Esophagus muscularis mucosa (tissue), 4 donors: ENCODE data around the gene GSTM2. TPM values are rescaled to one million over a fixed set of nuclear protein-coding genes. Genes with fewer than 3 reads are reported as not detected.

ENCODE experiments used
- DNase-seq: peaks from one replicate; pipeline ENCODE4 v3.0.0-alpha.2; 2017; ENCODE audit errors: extremely low spot score
- H3K27ac ChIP-seq, 4 donors: fragments of 200-600 bp; sonication (generic); replicated peaks in 1 of 4; 1 replicate in 3 of 4; 2 replicates in 1 of 4; pipeline ENCODE4 v1.5.1; 2016 to 2019; ENCODE audit warnings: mild to moderate bottlenecking in 1 of 4
- H3K27me3 ChIP-seq, 4 donors: fragments of 200-600 bp; sonication (generic); one replicate each; pipeline versions ENCODE4 v1.5.1 to v1.6.0; 2016 to 2019
- H3K36me3 ChIP-seq, 4 donors: fragments of 200-600 bp; sonication (generic); one replicate each; pipeline ENCODE4 v1.5.1; 2016 to 2019
- H3K4me1 ChIP-seq, 4 donors: fragments of 200-600 bp; sonication (generic); one replicate each; pipeline ENCODE4 v1.5.1; 2016 to 2019
- H3K4me3 ChIP-seq, 4 donors: fragments of 200-600 bp; sonication (generic); 1 replicate in 2 of 4; 2 replicates in 2 of 4; pipeline ENCODE4 v1.5.1; 2016 to 2019; ENCODE audit warnings: mild to moderate bottlenecking in 4 of 4, moderate library complexity in 1 of 4
- H3K9me3 ChIP-seq, 4 donors: fragments of 200-600 bp; sonication (generic); 1 replicate in 3 of 4; 2 replicates in 1 of 4; pipeline ENCODE4 v1.5.1; 2016 to 2019
- EP300 ChIP-seq: sonication (generic); formaldehyde crosslinking; IDR thresholded peaks from one replicate; pipeline ENCODE4 v1.6.1; 2017; ENCODE audit warnings: antibody characterized with exemption
- POLR2A ChIP-seq: fragments of 450-650 bp; IDR thresholded peaks from one replicate; pipeline ENCODE4 v1.6.1; 2017; ENCODE audit warnings: antibody characterized with exemption, moderate library complexity, mild to moderate bottlenecking, low read depth
- POLR2AphosphoS5 ChIP-seq, 2 donors: sonication (generic); formaldehyde crosslinking; IDR thresholded peaks; one replicate each; pipeline ENCODE4 v1.6.1; 2017; ENCODE audit warnings: antibody characterized with exemption in 2 of 2
- WGBS: methylation state at CpG from one replicate; pipeline ENCODE4 v1.1.5; 2018; 5-methylcytosine and 5-hydroxymethylcytosine counted together
- intact Hi-C: fragments of 100-400 bp; cut with DNase I; formaldehyde crosslinking; loops from one replicate; pipeline ENCODE4 v1.15.1; 2023
- total RNA-seq, 4 donors: library from RNA; depleted of rRNA; stranded (reverse); fragments of >200 nt; gene quantifications; one replicate each; pipeline versions ENCODE4 v1.1.0 to v1.2.1, GENCODE V29; 2016
- TF ChIP-seq, protein P1 (sequence below), 3 experiments: fragments of 200-600 bp in 2 of 3; fragments of 450-650 bp in 1 of 3; sonication (generic) in 2 of 3; IDR thresholded peaks; one replicate each; pipeline ENCODE4 v1.5.1; 2017 to 2019; ENCODE audit warnings: antibody characterized with exemption in 3 of 3, mild to moderate bottlenecking in 2 of 3, moderate library complexity in 1 of 3

The GSTM2 gene
- total RNA-seq, 4 donors from 2014 or later: 19.9 to 59.0 (median 39.3) TPM

DNA sequence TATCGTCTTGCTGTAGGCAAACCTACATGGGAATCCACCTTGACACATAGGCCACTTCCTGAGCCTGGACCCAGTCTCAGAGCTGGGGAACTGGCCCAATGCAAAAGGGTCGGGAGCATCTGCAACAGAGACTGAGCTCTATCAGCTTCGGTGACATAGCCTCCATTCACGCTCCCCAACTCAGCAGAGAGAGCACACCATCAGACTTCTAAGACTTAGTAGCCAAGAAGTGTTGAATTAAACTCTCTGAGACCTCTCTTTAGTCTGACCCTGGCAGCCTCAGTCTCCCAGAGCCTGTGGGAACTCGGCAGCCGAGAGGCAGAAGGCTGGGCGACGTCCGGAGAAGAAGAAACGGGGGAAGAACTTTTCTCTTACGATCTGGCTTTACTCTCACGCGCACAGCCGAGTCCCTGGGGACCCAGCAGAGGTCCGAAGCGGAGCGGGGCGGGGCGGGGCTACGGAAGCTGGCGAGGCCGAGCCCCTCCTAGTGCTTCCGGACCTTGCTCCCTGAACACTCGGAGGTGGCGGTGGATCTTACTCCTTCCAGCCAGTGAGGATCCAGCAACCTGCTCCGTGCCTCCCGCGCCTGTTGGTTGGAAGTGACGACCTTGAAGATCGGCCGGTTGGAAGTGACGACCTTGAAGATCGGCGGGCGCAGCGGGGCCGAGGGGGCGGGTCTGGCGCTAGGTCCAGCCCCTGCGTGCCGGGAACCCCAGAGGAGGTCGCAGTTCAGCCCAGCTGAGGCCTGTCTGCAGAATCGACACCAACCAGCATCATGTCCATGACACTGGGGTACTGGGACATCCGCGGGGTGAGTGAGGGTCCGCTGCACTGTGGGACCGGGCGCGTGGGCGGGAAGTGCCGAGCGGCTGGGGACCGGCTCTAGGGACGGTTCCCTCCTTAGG lies 12.0 kb upstream of the GSTM2 start, which contains the start of gene GSTM4:
TSS of gene GSTM4 (plus strand) at position 485 of the 905 bp plus-strand sequence. CDS start at position 776, 291 bp downstream.
- Histone ChIP-seq H3K36me3 (peaks cover 0 to 34% (median 21%) of the 10 kb centered on the region in 4 donors), H3K27me3 (no peaks in the 10 kb centered on the region), H3K4me3 (peak within 1 kb of the TSS; percentile 52 to 78 (median 66)), H3K4me1 (peaks cover 17 to 28% (median 23%) of the 10 kb centered on the region in 4 donors), H3K9me3 (no peaks in the 10 kb centered on the region), H3K27ac (peak within 1 kb of the TSS; percentile 84 to 93 (median 88))
- WGBS: 1% methylated on average over 6 of the region's 54 CpGs
- TF ChIP-seq POLR2AphosphoS5 (IDR thresholded peaks at IDR 0.05) (peak in 1 of 2 donors; percentile 80), POLR2A (no peak)
- DNase-seq: peak; percentile 97
- intact Hi-C loops: loop anchor here (10.0 kb wide), 1 partner anchor 259 kb away; the partner anchor contains the start of gene CSF1

- whole genome bisulfite sequencing: 90% methylated on average over 4 of the region's 4 CpGs
- peak; percentile 84 for DNase-seq
- H3K9me3 ChIP-seq: no peaks in the 10 kb centered on the region
- no peaks in the 10 kb centered on the region for H3K27me3 ChIP-seq
- intact Hi-C loops: loop anchor here (10.0 kb wide), 1 partner anchor 257 kb away; the partner anchor contains the start of gene CSF1
- TF ChIP-seq, protein P1, sequence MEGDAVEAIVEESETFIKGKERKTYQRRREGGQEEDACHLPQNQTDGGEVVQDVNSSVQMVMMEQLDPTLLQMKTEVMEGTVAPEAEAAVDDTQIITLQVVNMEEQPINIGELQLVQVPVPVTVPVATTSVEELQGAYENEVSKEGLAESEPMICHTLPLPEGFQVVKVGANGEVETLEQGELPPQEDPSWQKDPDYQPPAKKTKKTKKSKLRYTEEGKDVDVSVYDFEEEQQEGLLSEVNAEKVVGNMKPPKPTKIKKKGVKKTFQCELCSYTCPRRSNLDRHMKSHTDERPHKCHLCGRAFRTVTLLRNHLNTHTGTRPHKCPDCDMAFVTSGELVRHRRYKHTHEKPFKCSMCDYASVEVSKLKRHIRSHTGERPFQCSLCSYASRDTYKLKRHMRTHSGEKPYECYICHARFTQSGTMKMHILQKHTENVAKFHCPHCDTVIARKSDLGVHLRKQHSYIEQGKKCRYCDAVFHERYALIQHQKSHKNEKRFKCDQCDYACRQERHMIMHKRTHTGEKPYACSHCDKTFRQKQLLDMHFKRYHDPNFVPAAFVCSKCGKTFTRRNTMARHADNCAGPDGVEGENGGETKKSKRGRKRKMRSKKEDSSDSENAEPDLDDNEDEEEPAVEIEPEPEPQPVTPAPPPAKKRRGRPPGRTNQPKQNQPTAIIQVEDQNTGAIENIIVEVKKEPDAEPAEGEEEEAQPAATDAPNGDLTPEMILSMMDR (IDR thresholded peaks at IDR 0.05): no peak
- TF ChIP-seq EP300 (no peak), POLR2AphosphoS5 (IDR thresholded peaks at IDR 0.05) (no peak), POLR2A (no peak)
- H3K36me3 ChIP-seq: peaks cover 0 to 49% (median 30%) of the 10 kb centered on the region in 4 donors
- H3K4me1 ChIP-seq: peaks cover 17 to 28% (median 23%) of the 10 kb centered on the region in 4 donors
- H3K27ac ChIP-seq: peak overlapping the region in 2 of 4 donors; percentile 84 to 87
- H3K4me3 ChIP-seq: no peak overlapping the region
Measured at GRCh38 chr1:109657395-109657794, 10.5 kb upstream of the GSTM2 start.

DNA sequence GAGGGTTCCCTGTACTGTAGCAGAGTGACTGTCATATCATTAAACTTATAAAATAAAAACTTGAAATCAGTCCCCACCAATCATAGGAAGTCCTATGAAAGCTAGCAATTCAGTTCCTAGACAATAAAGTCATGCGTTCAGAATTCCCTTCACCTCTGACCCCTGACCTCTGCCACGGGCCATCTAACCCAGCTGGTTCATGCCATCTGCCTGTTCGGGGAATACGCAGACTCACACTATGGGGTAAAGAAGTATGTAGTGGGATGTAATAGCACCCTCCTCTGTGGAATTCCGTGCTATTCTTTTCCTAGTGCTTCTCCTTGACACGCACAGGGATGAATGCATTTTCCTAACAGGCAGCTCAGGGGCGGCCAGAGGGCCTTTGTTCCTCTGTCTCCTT lies 9.9 kb upstream of the GSTM2 start:
- intact Hi-C loops: loop anchor here (10.0 kb wide), 1 partner anchor 257 kb away; the partner anchor contains the start of gene CSF1

GRCh38 chr1:109658533-109659042 lies 9.3 kb upstream of the GSTM2 start:
- peak; percentile 64 for DNase-seq
- intact Hi-C loops: loop anchor here (10.0 kb wide), 1 partner anchor 256 kb away; the partner anchor contains the start of gene CSF1
- no peak overlapping the region for H3K27ac ChIP-seq
- H3K4me3 ChIP-seq: no peak overlapping the region
- H3K27me3 ChIP-seq: no peaks in the 10 kb centered on the region
- H3K9me3 ChIP-seq: no peaks in the 10 kb centered on the region
- TF ChIP-seq POLR2AphosphoS5 (IDR thresholded peaks at IDR 0.05) (no peak), EP300 (no peak)
- TF ChIP-seq, protein P1 (IDR thresholded peaks at IDR 0.05): no peak
- WGBS: 43% methylated on average over 2 of the region's 3 CpGs
- peaks cover 0 to 58% (median 30%) of the 10 kb centered on the region in 4 donors for H3K36me3 ChIP-seq
- H3K4me1 ChIP-seq: peaks cover 17 to 28% (median 24%) of the 10 kb centered on the region in 4 donors

More for the DNA sequence above, 9.9 kb upstream of the GSTM2 start:
- Histone ChIP-seq H3K36me3 (peaks cover 0 to 55% (median 30%) of the 10 kb centered on the region in 4 donors), H3K4me3 (no peak overlapping the region), H3K4me1 (peaks cover 17 to 28% (median 23%) of the 10 kb centered on the region in 4 donors), H3K27me3 (no peaks in the 10 kb centered on the region), H3K9me3 (no peaks in the 10 kb centered on the region), H3K27ac (peak overlapping the region in 1 of 4 donors; percentile 84)
- 80% methylated on average over 7 of the region's 7 CpGs for WGBS
- peak; percentile 60 for DNase-seq
- TF ChIP-seq EP300: no peak
- TF ChIP-seq POLR2AphosphoS5 (IDR thresholded peaks at IDR 0.05): no peak
- TF ChIP-seq, protein P1 (IDR thresholded peaks at IDR 0.05): no peak
- no peak for TF ChIP-seq POLR2A
